Ovary (tissue), 9 donors: ENCODE data around the gene PCDHA6. TPM values are rescaled to one million over a fixed set of nuclear protein-coding genes. Genes with fewer than 3 reads are reported as not detected.
"Not testable (repeated sequence)": the region's sequence is repeated elsewhere in the genome, so short reads cannot be mapped to it uniquely, and the experiment has no call there.

Experiments
- DNase-seq, 5 donors: peaks; one replicate each; pipeline ENCODE4 v3.0.0-alpha.2; 2019 to 2020
- H3K27ac ChIP-seq, 2 donors: fragments of 200-600 bp; one replicate each; pipeline versions ENCODE4 v1.5.1 to v1.8.0; 2019 to 2022
- H3K27me3 ChIP-seq: fragments of 200-600 bp; one replicate; pipeline ENCODE4 v1.8.0; 2022
- H3K36me3 ChIP-seq: fragments of 200-600 bp; sonication (generic); one replicate; pipeline ENCODE4 v1.5.1; 2019
- H3K4me1 ChIP-seq: one replicate; pipeline ENCODE4 v1.8.1; 2013; ENCODE audit warnings: mild to moderate bottlenecking, moderate library complexity; ENCODE audit not compliant: insufficient read depth
- H3K4me3 ChIP-seq: fragments of 200-600 bp; sonication (generic); one replicate; pipeline ENCODE4 v1.5.1; 2017
- H3K9me3 ChIP-seq, 2 donors: fragments of 200-600 bp in 1 of 2; sonication (generic) in 1 of 2; one replicate each; pipeline versions ENCODE4 v1.5.1 to v1.8.1; 2013 to 2019; ENCODE audit warnings: mild to moderate bottlenecking in 1 of 2, moderate library complexity in 1 of 2
- EP300 ChIP-seq: sonication (generic); formaldehyde crosslinking; IDR thresholded peaks from one replicate; pipeline ENCODE4 v1.6.1; 2017; ENCODE audit warnings: antibody characterized with exemption
- POLR2A ChIP-seq: fragments of 450-650 bp; IDR thresholded peaks from one replicate; pipeline ENCODE4 v1.6.1; 2017; ENCODE audit warnings: antibody characterized with exemption, mild to moderate bottlenecking, moderate library complexity
- WGBS, 3 donors: extraction: QIAGEN DNeasy Blood & Tissue Kit in 1 of 3; methylation state at CpG; one replicate each; pipeline versions ENCODE4 v1.1.5 to v1.1.7; 2013 to 2017; 5-methylcytosine and 5-hydroxymethylcytosine counted together
- intact Hi-C, 4 donors: fragments of 100-400 bp; cut with DNase I; formaldehyde crosslinking; loops; one replicate each; pipeline versions ENCODE4 v1.11.0 to v1.15.1; 2022 to 2023
- polyA plus RNA-seq, 2 donors: library from polyadenylated mRNA; stranded (reverse); fragments of 200-250 nt in 1 of 2; fragments of 350-450 nt in 1 of 2; fragmentation: Illumina TruSeq in 1 of 2; extraction: RNeasy Lipid Tissue Mini Kit (QIAGEN cat#74804) in 1 of 2; gene quantifications; one replicate each; pipeline ENCODE4 v1.2.3, GENCODE V29; 2013 to 2014
- total RNA-seq, 7 donors: library from RNA; depleted of rRNA in 2 of 7; stranded (reverse); fragments of >200 nt in 2 of 7; fragmentation: NEBNext Ultra II Directional in 3 of 7; extraction: Animal tissue kit (Norgen Biotek cat#: 25700) in 3 of 7; gene quantifications; one replicate each; pipeline versions ENCODE4 v1.1.0 to v1.2.4, GENCODE V29; 2016 to 2023
- TF ChIP-seq, protein P1 (sequence below), 3 donors: fragments of 450-650 bp in 2 of 3; fragments of 200-600 bp in 1 of 3; IDR thresholded peaks; one replicate each; pipeline versions ENCODE4 v1.5.1 to v1.8.0; 2016 to 2022; ENCODE audit warnings: antibody characterized with exemption in 3 of 3, mild to moderate bottlenecking in 1 of 3
- donor health status: DM: no; HTN: no; CAD: no; lungs with moderate emphysema.
- donor health status: DM: no; HTN: no; CAD: no.
- donor health status: Bipolar disorder and iron deficiency.
- donor health status: DM: yes; HTN: yes; CAD: no.
- donor health status: DM: no; HTN: no; CAD: no.
- donor health status: DM: yes; HTN: yes; CAD: no.

PCDHA6 gene
- total and polyA plus RNA-seq, 9 donors = 0.18 to 1.7 (median 0.92) TPM

- 25 to 32% (median 27%) methylated on average over 6 of the region's 6 CpGs for WGBS, 3 donors
- Histone ChIP-seq H3K27me3 (no peaks in the 10 kb centered on the region), H3K4me3 (no peak overlapping the region), H3K4me1 (no peaks in the 10 kb centered on the region), H3K36me3 (no peaks in the 10 kb centered on the region), H3K27ac (no peak overlapping the region), H3K9me3 (peaks cover 0 to 8% of the 10 kb centered on the region in 2 donors)
- intact Hi-C loops = no loop called here
- no peak for DNase-seq
- TF ChIP-seq, protein P1, sequence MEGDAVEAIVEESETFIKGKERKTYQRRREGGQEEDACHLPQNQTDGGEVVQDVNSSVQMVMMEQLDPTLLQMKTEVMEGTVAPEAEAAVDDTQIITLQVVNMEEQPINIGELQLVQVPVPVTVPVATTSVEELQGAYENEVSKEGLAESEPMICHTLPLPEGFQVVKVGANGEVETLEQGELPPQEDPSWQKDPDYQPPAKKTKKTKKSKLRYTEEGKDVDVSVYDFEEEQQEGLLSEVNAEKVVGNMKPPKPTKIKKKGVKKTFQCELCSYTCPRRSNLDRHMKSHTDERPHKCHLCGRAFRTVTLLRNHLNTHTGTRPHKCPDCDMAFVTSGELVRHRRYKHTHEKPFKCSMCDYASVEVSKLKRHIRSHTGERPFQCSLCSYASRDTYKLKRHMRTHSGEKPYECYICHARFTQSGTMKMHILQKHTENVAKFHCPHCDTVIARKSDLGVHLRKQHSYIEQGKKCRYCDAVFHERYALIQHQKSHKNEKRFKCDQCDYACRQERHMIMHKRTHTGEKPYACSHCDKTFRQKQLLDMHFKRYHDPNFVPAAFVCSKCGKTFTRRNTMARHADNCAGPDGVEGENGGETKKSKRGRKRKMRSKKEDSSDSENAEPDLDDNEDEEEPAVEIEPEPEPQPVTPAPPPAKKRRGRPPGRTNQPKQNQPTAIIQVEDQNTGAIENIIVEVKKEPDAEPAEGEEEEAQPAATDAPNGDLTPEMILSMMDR (IDR thresholded peaks at IDR 0.05) = no peak
- no peak for TF ChIP-seq POLR2A
- no peak for TF ChIP-seq EP300
Observed at GRCh38 chr5:140822281-140822629, 5.5 kb upstream of the PCDHA6 start.

- H3K36me3 ChIP-seq, DNase-seq, intact Hi-C loops, H3K27ac ChIP-seq, H3K27me3 ChIP-seq, H3K9me3 ChIP-seq, H3K4me3 ChIP-seq, H3K4me1 ChIP-seq: not testable (repeated sequence)
- 40 to 54% (median 53%) methylated on average over 48 of the region's 48 CpGs for WGBS, 3 donors
Observed at GRCh38 chr5:140822969-140823368, 4.8 kb upstream of the PCDHA6 start.

DNA sequence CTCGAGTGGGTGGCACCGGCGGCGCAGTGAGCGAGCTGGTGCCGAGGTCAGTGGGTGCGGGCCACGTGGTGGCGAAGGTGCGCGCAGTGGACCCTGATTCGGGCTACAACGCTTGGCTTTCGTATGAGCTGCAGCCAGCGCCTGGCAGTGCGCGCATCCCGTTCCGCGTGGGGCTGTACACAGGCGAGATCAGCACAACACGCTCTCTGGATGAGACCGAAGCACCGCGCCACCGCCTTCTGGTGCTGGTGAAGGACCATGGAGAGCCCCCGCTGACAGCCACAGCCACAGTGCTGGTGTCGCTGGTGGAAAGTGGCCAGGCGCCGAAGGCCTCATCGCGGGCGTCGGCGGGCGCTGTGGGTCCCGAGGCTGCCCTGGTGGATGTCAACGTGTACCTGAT lies 4.3 kb upstream of the PCDHA6 start:
- no peaks in the 10 kb centered on the region for H3K36me3 ChIP-seq
- H3K27me3 ChIP-seq = no peaks in the 10 kb centered on the region
- intact Hi-C loops = no loop called here
- TF ChIP-seq EP300 = no peak
- TF ChIP-seq, protein P1 (IDR thresholded peaks at IDR 0.05) = no peak
- TF ChIP-seq POLR2A = no peak
- no peak overlapping the region for H3K4me3 ChIP-seq
- WGBS, 3 donors = 46 to 63% (median 62%) methylated on average over 6 to 38 of the region's 38 CpGs
- DNase-seq = no peak
- no peak overlapping the region for H3K27ac ChIP-seq
- H3K9me3 ChIP-seq = peaks cover 0 to 14% of the 10 kb centered on the region in 2 donors
- H3K4me1 ChIP-seq = no peaks in the 10 kb centered on the region

- H3K27me3 ChIP-seq = no peaks in the 10 kb centered on the region
- H3K4me3 ChIP-seq = no peak overlapping the region
- TF ChIP-seq, protein P1 (IDR thresholded peaks at IDR 0.05) = no peak
- TF ChIP-seq EP300 = no peak
- TF ChIP-seq POLR2A = no peak
- H3K9me3 ChIP-seq = peaks cover 0 to 17% of the 10 kb centered on the region in 2 donors
- no peaks in the 10 kb centered on the region for H3K36me3 ChIP-seq
- H3K4me1 ChIP-seq = no peaks in the 10 kb centered on the region
- WGBS, 3 donors = 11 to 26% (median 24%) methylated on average over 18 of the region's 18 CpGs
- intact Hi-C loops = no loop called here
- no peak overlapping the region for H3K27ac ChIP-seq
- DNase-seq = no peak
Observed at GRCh38 chr5:140828362-140828737, 590 bp downstream of the PCDHA6 start.

DNA sequence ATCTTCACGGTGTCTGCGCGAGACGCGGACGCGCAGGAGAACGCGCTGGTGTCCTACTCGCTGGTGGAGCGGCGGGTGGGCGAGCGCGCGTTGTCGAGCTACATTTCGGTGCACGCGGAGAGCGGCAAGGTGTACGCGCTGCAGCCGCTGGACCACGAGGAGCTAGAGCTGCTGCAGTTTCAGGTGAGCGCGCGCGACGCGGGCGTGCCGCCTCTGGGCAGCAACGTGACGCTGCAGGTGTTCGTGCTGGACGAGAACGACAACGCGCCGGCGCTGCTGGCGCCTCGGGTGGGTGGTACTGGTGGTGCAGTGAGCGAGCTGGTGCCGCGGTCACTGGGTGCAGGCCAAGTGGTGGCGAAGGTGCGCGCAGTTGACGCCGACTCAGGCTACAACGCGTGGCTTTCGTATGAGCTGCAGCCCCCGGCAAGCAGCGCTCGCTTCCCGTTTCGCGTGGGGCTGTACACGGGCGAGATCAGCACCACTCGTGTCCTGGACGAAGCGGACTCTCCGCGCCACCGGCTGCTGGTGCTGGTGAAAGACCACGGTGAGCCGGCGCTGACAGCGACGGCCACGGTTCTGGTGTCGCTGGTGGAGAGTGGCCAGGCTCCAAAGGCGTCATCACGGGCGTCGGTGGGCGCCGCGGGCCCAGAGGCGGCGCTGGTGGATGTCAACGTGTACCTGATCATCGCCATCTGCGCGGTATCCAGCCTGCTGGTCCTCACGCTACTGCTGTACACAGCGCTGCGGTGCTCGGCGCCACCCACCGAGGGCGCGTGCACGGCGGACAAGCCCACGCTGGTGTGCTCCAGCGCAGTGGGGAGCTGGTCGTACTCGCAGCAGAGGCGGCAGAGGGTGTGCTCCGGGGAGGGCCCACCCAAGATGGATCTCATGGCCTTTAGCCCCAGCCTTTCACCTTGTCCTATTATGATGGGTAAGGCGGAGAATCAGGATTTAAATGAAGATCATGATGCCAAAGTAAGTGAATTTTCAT lies 2.0 kb downstream of the PCDHA6 start:
- H3K27me3 ChIP-seq, H3K36me3 ChIP-seq, H3K4me1 ChIP-seq, H3K27ac ChIP-seq, DNase-seq, H3K4me3 ChIP-seq, intact Hi-C loops: not testable (repeated sequence)
- peaks cover 0 to 17% of the 10 kb centered on the region in 2 donors for H3K9me3 ChIP-seq
- 35 to 48% (median 42%) methylated on average over 85 to 106 of the region's 106 CpGs for WGBS, 3 donors
